K562 (cell line): ENCODE data around the gene HNRNPM. TPM values are rescaled to one million over a fixed set of nuclear protein-coding genes. Genes with fewer than 3 reads are reported as not detected.

Source experiments
- ARID1B ChIP-seq: fragments of 450-650 bp; IDR thresholded peaks from 2 replicates; pipeline ENCODE4 v1.6.1; 2016; ENCODE audit warnings: antibody characterized with exemption, mild to moderate bottlenecking, inconsistent platforms
- CBFA2T2 ChIP-seq: fragments of 450-650 bp; conservative IDR thresholded peaks from 2 replicates; pipeline ENCODE4 v1.6.1; 2017; ENCODE audit warnings: mild to moderate bottlenecking
- CBFA2T3 ChIP-seq: fragments of 450-650 bp; IDR thresholded peaks from 2 replicates; pipeline ENCODE4 v1.6.1; 2017
- CCNT2 ChIP-seq: IDR thresholded peaks from 2 replicates; pipeline ENCODE4 v1.6.1; 2011; ENCODE audit warnings: borderline replicate concordance, low read depth, mild to moderate bottlenecking, moderate library complexity, mixed read lengths, low read length; ENCODE audit not compliant: insufficient read length; ENCODE audit errors: extremely low read depth
- CEBPB ChIP-seq: fragments of 450-650 bp; IDR thresholded peaks from 2 replicates; pipeline ENCODE4 v1.6.1; 2016; ENCODE audit warnings: missing genetic modification characterization, missing compliant biosample characterization
- CTBP1 ChIP-seq: fragments of 450-650 bp; IDR thresholded peaks from 2 replicates; pipeline ENCODE4 v1.6.1; 2016; ENCODE audit warnings: borderline replicate concordance
- EGR1 ChIP-seq: fragments of 450-650 bp; conservative IDR thresholded peaks from 2 replicates; pipeline ENCODE4 v1.6.1; 2017; ENCODE audit warnings: mild to moderate bottlenecking
- EP300 ChIP-seq: IDR thresholded peaks from 2 replicates; pipeline ENCODE4 v1.6.1; 2012; ENCODE audit warnings: low read length, improper control_type of control experiment
- ETV1 ChIP-seq: fragments of 450-650 bp; conservative IDR thresholded peaks from 2 replicates; pipeline ENCODE4 v1.6.1; 2016; ENCODE audit warnings: missing genetic modification characterization, control low read depth, low read depth, missing compliant biosample characterization
- FOSL1 ChIP-seq: fragments of 200-800 bp; sonication (Bioruptor generic); conservative IDR thresholded peaks from 2 replicates; pipeline ENCODE4 v1.6.1; 2016; ENCODE audit warnings: missing genetic modification characterization, missing compliant biosample characterization
- ILF3 ChIP-seq: fragments of 450-650 bp; IDR thresholded peaks from 2 replicates; pipeline ENCODE4 v1.6.1; 2018; ENCODE audit warnings: antibody characterized with exemption, mild to moderate bottlenecking, moderate library complexity, borderline replicate concordance
- KDM1A ChIP-seq, 2 experiments: fragments of 450-650 bp; IDR thresholded peaks; 2 replicates each; pipeline ENCODE4 v1.6.1; 2016; ENCODE audit warnings: mild to moderate bottlenecking in 2 of 2
- KLF16 ChIP-seq: IDR thresholded peaks from 2 replicates; pipeline ENCODE4 v1.6.1; 2016; ENCODE audit warnings: antibody characterized with exemption
- NELFE ChIP-seq: IDR thresholded peaks from 2 replicates; pipeline ENCODE4 v1.6.1; 2011; ENCODE audit warnings: mild to moderate bottlenecking; ENCODE audit not compliant: insufficient read depth, insufficient read length
- RFX1 ChIP-seq: fragments of 450-650 bp; IDR thresholded peaks from 2 replicates; pipeline ENCODE4 v1.6.1; 2016; ENCODE audit warnings: mild to moderate bottlenecking, moderate library complexity
- SMARCE1 ChIP-seq: fragments of 450-650 bp; IDR thresholded peaks from 2 replicates; pipeline ENCODE4 v1.7.1; 2016; ENCODE audit warnings: mild to moderate bottlenecking
- SRF ChIP-seq, 2 experiments: fragments of 250-450, 450-650 bp in 1 of 2; sonication (Bioruptor Pico) in 1 of 2; sonication (generic) in 1 of 2; formaldehyde crosslinking; IDR thresholded peaks; 2 replicates each; pipeline versions ENCODE4 v1.5.0 to v1.5.1; 2020 to 2022; ENCODE audit warnings: mild to moderate bottlenecking in 1 of 2, missing genetic modification reagents in 1 of 2
- ZNF695 ChIP-seq: fragments of 450-650 bp; formaldehyde crosslinking; IDR thresholded peaks from 2 replicates; pipeline ENCODE4 v1.4.0; 2020; ENCODE audit warnings: mild to moderate bottlenecking, moderate library complexity
- polyA plus RNA-seq, 8 experiments: library from polyadenylated mRNA; depleted of rRNA in 4 of 8; stranded (reverse) in 5 of 8; unstranded in 3 of 8; fragments of >200 nt; fragmentation: Nextera tagmentation in 2 of 8; fragmentation: Illumina TruSeq in 1 of 8; extraction: Ambion mirVana in 2 of 8; extraction: Trizol in 1 of 8; gene quantifications; 2 replicates each; pipeline versions ENCODE4 v1.2.1 to v1.2.3, GENCODE V29; 2011 to 2014; ENCODE audit warnings: inconsistent platforms in 1 of 8, missing spikeins in 1 of 8
- total RNA-seq, 7 experiments: library from RNA; depleted of rRNA in 6 of 7; stranded (reverse); fragments of >200 nt in 6 of 7; fragmentation: Illumina TruSeq in 2 of 7; extraction: Trizol in 2 of 7; gene quantifications; 2 replicates each; pipeline versions ENCODE4 v1.2.1 to v1.2.3, GENCODE V29; 2011 to 2021; ENCODE audit warnings: low replicate concordance in 1 of 7
- TF ChIP-seq, protein P1 (sequence below), 2 experiments: fragments of 450-650 bp; formaldehyde crosslinking in 1 of 2; IDR thresholded peaks; 2 replicates each; pipeline versions ENCODE4 v1.4.0 to v1.6.1; 2014 to 2020; ENCODE audit warnings: mild to moderate bottlenecking in 2 of 2, borderline replicate concordance in 1 of 2, low read depth in 1 of 2
- TF ChIP-seq, protein P2 (sequence below): fragments of 450-650 bp; IDR thresholded peaks from 2 replicates; pipeline ENCODE4 v1.6.1; 2016; ENCODE audit warnings: low read depth, mild to moderate bottlenecking, moderate library complexity

HNRNPM gene
- total and polyA plus RNA-seq, 9 of the 15 experiments (the other 6 are each of a cell fraction or from before 2014, with no cell fraction given), result 11.1 to 340 (median 195) TPM

DNA sequence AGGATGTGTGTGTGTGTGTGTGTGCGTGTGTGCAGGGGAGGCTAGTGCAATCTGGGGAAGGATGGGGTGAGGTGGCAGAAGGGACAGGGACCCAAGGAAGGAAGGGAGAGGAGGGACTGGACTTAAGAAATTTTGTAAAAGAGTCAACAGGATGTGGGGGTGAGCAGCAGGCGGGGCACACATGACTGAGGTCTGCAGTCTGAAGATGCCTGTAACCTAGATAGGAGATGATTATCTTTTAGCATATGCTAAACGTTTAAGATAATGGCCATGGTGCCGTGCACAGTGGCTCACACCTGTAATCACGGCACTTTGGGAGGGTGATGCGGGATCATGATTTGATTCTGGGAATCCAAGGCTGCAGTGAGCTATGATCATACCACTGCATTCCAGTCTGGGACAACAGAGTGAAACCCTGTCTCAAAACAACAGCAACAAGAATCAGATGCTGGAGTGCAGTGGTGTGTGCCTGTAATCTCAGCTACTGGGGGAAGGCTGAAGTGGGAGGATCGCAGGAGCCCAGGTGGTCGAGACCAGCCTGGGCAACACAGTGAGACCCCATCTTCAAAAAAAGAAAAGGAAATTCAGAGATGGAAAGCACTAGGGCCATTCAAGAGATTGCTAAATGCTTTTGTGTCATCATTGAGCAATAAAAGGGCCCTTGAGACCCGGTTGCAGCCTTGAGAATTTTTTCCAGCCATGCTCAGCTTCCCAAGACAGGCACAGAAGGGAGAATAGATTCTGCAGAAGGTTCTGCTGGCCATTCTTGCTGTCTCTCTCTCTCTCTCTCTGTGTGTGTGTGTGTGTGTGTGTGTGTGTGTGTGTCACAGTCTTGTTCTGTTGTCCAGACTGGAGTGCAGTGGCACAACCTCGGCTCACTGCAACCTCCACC lies 73.0 kb downstream of the HNRNPM start (continued):
- TF ChIP-seq, protein P1, sequence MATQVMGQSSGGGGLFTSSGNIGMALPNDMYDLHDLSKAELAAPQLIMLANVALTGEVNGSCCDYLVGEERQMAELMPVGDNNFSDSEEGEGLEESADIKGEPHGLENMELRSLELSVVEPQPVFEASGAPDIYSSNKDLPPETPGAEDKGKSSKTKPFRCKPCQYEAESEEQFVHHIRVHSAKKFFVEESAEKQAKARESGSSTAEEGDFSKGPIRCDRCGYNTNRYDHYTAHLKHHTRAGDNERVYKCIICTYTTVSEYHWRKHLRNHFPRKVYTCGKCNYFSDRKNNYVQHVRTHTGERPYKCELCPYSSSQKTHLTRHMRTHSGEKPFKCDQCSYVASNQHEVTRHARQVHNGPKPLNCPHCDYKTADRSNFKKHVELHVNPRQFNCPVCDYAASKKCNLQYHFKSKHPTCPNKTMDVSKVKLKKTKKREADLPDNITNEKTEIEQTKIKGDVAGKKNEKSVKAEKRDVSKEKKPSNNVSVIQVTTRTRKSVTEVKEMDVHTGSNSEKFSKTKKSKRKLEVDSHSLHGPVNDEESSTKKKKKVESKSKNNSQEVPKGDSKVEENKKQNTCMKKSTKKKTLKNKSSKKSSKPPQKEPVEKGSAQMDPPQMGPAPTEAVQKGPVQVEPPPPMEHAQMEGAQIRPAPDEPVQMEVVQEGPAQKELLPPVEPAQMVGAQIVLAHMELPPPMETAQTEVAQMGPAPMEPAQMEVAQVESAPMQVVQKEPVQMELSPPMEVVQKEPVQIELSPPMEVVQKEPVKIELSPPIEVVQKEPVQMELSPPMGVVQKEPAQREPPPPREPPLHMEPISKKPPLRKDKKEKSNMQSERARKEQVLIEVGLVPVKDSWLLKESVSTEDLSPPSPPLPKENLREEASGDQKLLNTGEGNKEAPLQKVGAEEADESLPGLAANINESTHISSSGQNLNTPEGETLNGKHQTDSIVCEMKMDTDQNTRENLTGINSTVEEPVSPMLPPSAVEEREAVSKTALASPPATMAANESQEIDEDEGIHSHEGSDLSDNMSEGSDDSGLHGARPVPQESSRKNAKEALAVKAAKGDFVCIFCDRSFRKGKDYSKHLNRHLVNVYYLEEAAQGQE (IDR thresholded peaks at IDR 0.05; ENCODE audit: borderline replicate concordance), result no peak
- TF ChIP-seq, protein P1 (CRISPR knock-in tag; IDR thresholded peaks at IDR 0.05; ENCODE audit: low read depth), result no peak
- 0 out of 2 replicates have a peak, but pooled peaks have one; percentile 24 for TF ChIP-seq EGR1
- peak; percentile 72 for TF ChIP-seq CBFA2T3
- TF ChIP-seq CEBPB, result peak; percentile 51; the same call in 1 of the 2 replicates
- TF ChIP-seq CBFA2T2, result peak; percentile 49; the same call in 1 of the 2 replicates
- TF ChIP-seq SRF (CRISPR knock-in tag; IDR thresholded peaks at IDR 0.05), result no peak
- TF ChIP-seq RFX1, result no peak
- TF ChIP-seq ETV1 (tag), result peak; percentile 56; the same call in 1 of the 2 replicates
- TF ChIP-seq KDM1A (IDR thresholded peaks at IDR 0.05), result peak; percentile 66 to 69
- TF ChIP-seq KLF16, result peak; percentile 38; the same call in 1 of the 2 replicates
- TF ChIP-seq CCNT2, result peak; percentile 17
- 0 out of 2 replicates have a peak, but pooled peaks have one; percentile 18 for TF ChIP-seq FOSL1
- 0 out of 2 replicates have a peak, but pooled peaks have one; percentile 16 for TF ChIP-seq EP300
- TF ChIP-seq ZNF695 (CRISPR knock-in tag), result no peak
- TF ChIP-seq, protein P2, sequence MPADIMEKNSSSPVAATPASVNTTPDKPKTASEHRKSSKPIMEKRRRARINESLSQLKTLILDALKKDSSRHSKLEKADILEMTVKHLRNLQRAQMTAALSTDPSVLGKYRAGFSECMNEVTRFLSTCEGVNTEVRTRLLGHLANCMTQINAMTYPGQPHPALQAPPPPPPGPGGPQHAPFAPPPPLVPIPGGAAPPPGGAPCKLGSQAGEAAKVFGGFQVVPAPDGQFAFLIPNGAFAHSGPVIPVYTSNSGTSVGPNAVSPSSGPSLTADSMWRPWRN, result peak; percentile 77
- TF ChIP-seq SMARCE1, result peak; percentile 34; the same call in 1 of the 2 replicates
- peak; percentile 55 for TF ChIP-seq ARID1B
- TF ChIP-seq ILF3, result no peak
- no peak for TF ChIP-seq NELFE
- peak; percentile 71 for TF ChIP-seq CTBP1
